Retinal pigment epithelial cell (primary cell): ENCODE results near the gene GALNS.
A peak's percentile ranks its signal among the peaks of the same experiment; 100 is the strongest.

Experiments used
- DNase-seq: peaks from one replicate; pipeline ENCODE4 v3.0.0-alpha.2; 2010; ENCODE audit warnings: low read depth
- H3K4me3 ChIP-seq: 2 replicates; pipeline ENCODE4 v1.5.1; 2011; ENCODE audit warnings: mild to moderate bottlenecking, low read length, control low read depth, moderate library complexity
- CTCF ChIP-seq: conservative IDR thresholded peaks from 2 replicates; pipeline ENCODE4 v1.5.1; 2011; ENCODE audit warnings: low read depth, low read length, control low read depth, inconsistent platforms

GALNS gene

GRCh38 chr16:88784074-88784855 lies 72.5 kb downstream of the GALNS start:
- DNase-seq, result no peak

GRCh38 chr16:88783391-88784073 lies 73.2 kb downstream of the GALNS start:
- DNase-seq, result no peak
- TF ChIP-seq CTCF, result no peak
- peak overlapping the region; percentile 67 for H3K4me3 ChIP-seq

More at GRCh38 chr16:88784074-88784855, 72.5 kb downstream of the GALNS start:
- peak; percentile 59 for TF ChIP-seq CTCF
- H3K4me3 ChIP-seq, result peak overlapping the region; percentile 67

GRCh38 chr16:88782454-88783390 lies 74.0 kb downstream of the GALNS start:
- H3K4me3 ChIP-seq, result peak overlapping the region; percentile 67
- no peak for TF ChIP-seq CTCF
- DNase-seq, result no peak

- H3K4me3 ChIP-seq, result no peak overlapping the region
- no peak for TF ChIP-seq CTCF
- no peak for DNase-seq
These were observed 75.3 kb downstream of the GALNS start for GRCh38 chr16:88781140-88782077.

GRCh38 chr16:88780142-88781062 lies 76.3 kb downstream of the GALNS start:
- no peak for DNase-seq
- no peak overlapping the region for H3K4me3 ChIP-seq
- TF ChIP-seq CTCF, result no peak
